Measurements from ENCODE around the gene RBM17. TPM values are rescaled to one million over a fixed set of nuclear protein-coding genes. Genes with fewer than 3 reads are reported as not detected.
A peak's percentile ranks its signal among the peaks of the same experiment; 100 is the strongest.

RBM17 gene
- total and polyA plus RNA-seq, 4 donors: 65.5 to 103 (median 80.6) TPM

DNA sequence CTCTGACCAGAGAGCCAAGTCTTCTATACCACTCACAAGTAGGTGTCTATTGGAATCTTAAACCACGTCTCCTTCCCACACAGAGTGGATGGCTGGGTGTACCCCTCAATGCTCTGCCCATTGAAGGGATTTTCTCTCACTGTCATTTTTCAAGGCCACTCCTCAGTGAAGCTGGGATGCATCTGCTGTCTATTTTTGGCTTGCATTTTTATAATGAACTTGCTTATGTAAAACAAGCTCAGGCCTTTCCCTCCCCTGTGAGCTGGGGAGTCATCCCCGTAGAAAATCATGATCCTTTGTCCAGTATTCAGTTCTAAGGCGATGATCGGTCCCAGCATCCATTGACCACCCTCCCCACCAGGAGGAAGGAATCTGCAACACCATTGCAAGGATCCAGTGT is 9.8 kb upstream of the RBM17 start:
- H3K9me3 ChIP-seq (ENCODE audit: control insufficient read depth in 4 of 4, insufficient read depth in 3 of 4, low read length in 3 of 4): no peaks in the 10 kb centered on the region
- H3K27me3 ChIP-seq (ENCODE audit: control insufficient read depth in 3 of 3, insufficient read depth in 3 of 3, low read length in 2 of 3): peaks cover 0 to 24% (median 0%) of the 10 kb centered on the region in 3 donors
- TF ChIP-seq CTCF (IDR thresholded peaks at IDR 0.05; ENCODE audit: control extremely low read depth, extremely low read depth): no peak
- H3K4me1 ChIP-seq (ENCODE audit: control insufficient read depth in 5 of 5, insufficient read depth in 5 of 5, low read length in 5 of 5): peaks cover 0 to 10% (median 0%) of the 10 kb centered on the region in 5 donors
- no peak for DNase-seq
- H3K9ac ChIP-seq (ENCODE audit: insufficient read depth in 1 of 2, low read length in 2 of 2): no peak overlapping the region
- no peak for ATAC-seq (ENCODE audit: insufficient read depth, low FRiP score)
- H3K4me3 ChIP-seq: no peak overlapping the region
- no peak overlapping the region for H3K27ac ChIP-seq (ENCODE audit: low read depth in 1 of 2, low read length in 1 of 2)
- WGBS, 2 donors: 70 to 97% methylated on average over 4 of the region's 4 CpGs
- no peaks in the 10 kb centered on the region for H3K36me3 ChIP-seq (ENCODE audit: control insufficient read depth in 4 of 4, insufficient read depth in 4 of 4, low read length in 4 of 4)

GRCh38 chr10:6080417-6080973 is 8.3 kb upstream of the RBM17 start:
- DNase-seq (no peak), ATAC-seq (ENCODE audit: insufficient read depth, low FRiP score) (no peak)
- Histone ChIP-seq H3K4me1 (ENCODE audit: control insufficient read depth in 5 of 5, insufficient read depth in 5 of 5, low read length in 5 of 5) (peaks cover 0 to 10% (median 0%) of the 10 kb centered on the region in 5 donors), H3K9ac (ENCODE audit: insufficient read depth in 1 of 2, low read length in 2 of 2) (no peak overlapping the region), H3K4me3 (no peak overlapping the region), H3K27ac (ENCODE audit: low read depth in 1 of 2, low read length in 1 of 2) (no peak overlapping the region), H3K9me3 (ENCODE audit: control insufficient read depth in 4 of 4, insufficient read depth in 3 of 4, low read length in 3 of 4) (no peaks in the 10 kb centered on the region), H3K27me3 (ENCODE audit: control insufficient read depth in 3 of 3, insufficient read depth in 3 of 3, low read length in 2 of 3) (peaks cover 0 to 10% (median 0%) of the 10 kb centered on the region in 3 donors), H3K36me3 (ENCODE audit: control insufficient read depth in 4 of 4, insufficient read depth in 4 of 4, low read length in 4 of 4) (no peaks in the 10 kb centered on the region)
- WGBS, 2 donors: 70 to 78% methylated on average over 4 of the region's 4 CpGs
- TF ChIP-seq CTCF (IDR thresholded peaks at IDR 0.05; ENCODE audit: control extremely low read depth, extremely low read depth): no peak

DNA sequence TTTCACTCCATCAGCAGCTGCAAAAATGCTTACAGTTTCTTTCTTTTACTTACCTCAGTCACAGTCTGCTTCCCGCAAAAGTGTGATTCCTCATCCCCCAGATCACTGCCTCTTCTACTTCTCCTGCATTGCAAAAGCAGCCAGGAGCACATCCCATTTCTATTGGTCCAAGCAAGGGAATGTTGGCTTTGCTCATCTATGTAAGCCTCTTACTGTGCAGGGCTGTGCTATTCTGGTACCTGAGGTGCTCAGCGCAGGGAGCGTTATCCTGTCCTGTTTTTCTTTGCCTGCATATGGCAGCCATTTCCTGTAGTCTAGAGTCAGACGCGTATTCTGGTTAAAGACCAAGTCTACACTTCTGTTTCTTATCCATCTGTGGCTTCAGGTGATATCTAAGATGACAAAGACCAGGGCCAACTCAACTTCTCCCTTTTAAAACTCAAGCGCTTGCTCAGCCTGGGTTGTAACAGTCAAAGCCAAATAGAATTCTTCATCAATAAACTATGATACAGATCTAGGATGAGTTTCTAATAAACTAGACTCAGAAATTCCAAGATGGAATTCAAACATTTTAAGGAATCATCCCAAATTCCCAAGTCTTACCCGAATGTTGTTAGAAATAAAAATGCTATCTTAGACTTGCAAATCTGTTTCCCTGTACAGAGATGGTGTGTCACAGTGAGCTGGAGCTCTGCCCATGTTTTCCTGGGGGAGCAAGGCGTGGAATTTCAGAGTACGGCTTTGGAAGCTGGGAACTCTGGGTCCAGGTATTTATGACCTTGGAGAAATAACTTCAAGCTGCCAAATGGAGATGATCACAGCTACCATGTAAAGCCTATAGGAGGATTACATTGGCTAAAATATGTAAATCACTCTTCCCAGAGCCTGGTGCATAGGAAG is 6.1 kb upstream of the RBM17 start:
- no peak overlapping the region for H3K9ac ChIP-seq (ENCODE audit: insufficient read depth in 1 of 2, low read length in 2 of 2)
- H3K27ac ChIP-seq (ENCODE audit: low read depth in 1 of 2, low read length in 1 of 2): peak overlapping the region in 1 of 2 donors; percentile 15
- WGBS, 2 donors: 76 to 77% methylated on average over 9 of the region's 9 CpGs
- no peak for DNase-seq
- H3K4me3 ChIP-seq: no peak overlapping the region
- no peak for TF ChIP-seq CTCF (IDR thresholded peaks at IDR 0.05; ENCODE audit: control extremely low read depth, extremely low read depth)
- H3K36me3 ChIP-seq (ENCODE audit: control insufficient read depth in 4 of 4, insufficient read depth in 4 of 4, low read length in 4 of 4): no peaks in the 10 kb centered on the region
- ATAC-seq (ENCODE audit: insufficient read depth, low FRiP score): no peak
- H3K27me3 ChIP-seq (ENCODE audit: control insufficient read depth in 3 of 3, insufficient read depth in 3 of 3, low read length in 2 of 3): peaks cover 0 to 10% (median 0%) of the 10 kb centered on the region in 3 donors
- H3K9me3 ChIP-seq (ENCODE audit: control insufficient read depth in 4 of 4, insufficient read depth in 3 of 4, low read length in 3 of 4): no peaks in the 10 kb centered on the region
- peaks cover 0 to 18% (median 0%) of the 10 kb centered on the region in 5 donors for H3K4me1 ChIP-seq (ENCODE audit: control insufficient read depth in 5 of 5, insufficient read depth in 5 of 5, low read length in 5 of 5)
